ENCODE measurements around the gene SGTA. TPM values are rescaled to one million over a fixed set of nuclear protein-coding genes. Genes with fewer than 3 reads are reported as not detected.

SGTA gene
- total RNA-seq, 2 donors from 2014 or later: 73.9 to 81.5 TPM

GRCh38 chr19:2811735-2812413 lies 28.8 kb upstream of the SGTA start:
- WGBS, 2 experiments (ENCODE audit: insufficient coverage in 1 of 2, insufficient read length in 1 of 2): 87 to 93% methylated on average over 24 to 34 of the region's 34 CpGs

GRCh38 chr19:2811221-2811722 lies 28.2 kb upstream of the SGTA start:
- no peak for DNase-seq
- H3K36me3 Mint-ChIP-seq (ENCODE audit: low read depth): peaks cover 22% of the 10 kb centered on the region
- no peak overlapping the region for H3K27ac Mint-ChIP-seq
- no peaks in the 10 kb centered on the region for H3K9me3 Mint-ChIP-seq
- Histone ChIP-seq H3K27me3 (ENCODE audit: control insufficient read depth, insufficient read depth, low read length, poor library complexity, severe bottlenecking) (no peaks in the 10 kb centered on the region), H3K27ac (ENCODE audit: low read depth, low read length) (no peak overlapping the region), H3K4me1 (ENCODE audit: control insufficient read depth, insufficient read depth, low read length) (no peaks in the 10 kb centered on the region), H3K4me3 (ENCODE audit: low read length) (no peak overlapping the region), H3K9ac (ENCODE audit: extremely low read depth, low read length, poor library complexity, severe bottlenecking) (no peak overlapping the region), H3K36me3 (ENCODE audit: control insufficient read depth, insufficient read depth, low read length) (peaks cover 32% of the 10 kb centered on the region), H3K9me3 (ENCODE audit: control insufficient read depth, low read length) (no peaks in the 10 kb centered on the region)
- TF ChIP-seq, protein P1, sequence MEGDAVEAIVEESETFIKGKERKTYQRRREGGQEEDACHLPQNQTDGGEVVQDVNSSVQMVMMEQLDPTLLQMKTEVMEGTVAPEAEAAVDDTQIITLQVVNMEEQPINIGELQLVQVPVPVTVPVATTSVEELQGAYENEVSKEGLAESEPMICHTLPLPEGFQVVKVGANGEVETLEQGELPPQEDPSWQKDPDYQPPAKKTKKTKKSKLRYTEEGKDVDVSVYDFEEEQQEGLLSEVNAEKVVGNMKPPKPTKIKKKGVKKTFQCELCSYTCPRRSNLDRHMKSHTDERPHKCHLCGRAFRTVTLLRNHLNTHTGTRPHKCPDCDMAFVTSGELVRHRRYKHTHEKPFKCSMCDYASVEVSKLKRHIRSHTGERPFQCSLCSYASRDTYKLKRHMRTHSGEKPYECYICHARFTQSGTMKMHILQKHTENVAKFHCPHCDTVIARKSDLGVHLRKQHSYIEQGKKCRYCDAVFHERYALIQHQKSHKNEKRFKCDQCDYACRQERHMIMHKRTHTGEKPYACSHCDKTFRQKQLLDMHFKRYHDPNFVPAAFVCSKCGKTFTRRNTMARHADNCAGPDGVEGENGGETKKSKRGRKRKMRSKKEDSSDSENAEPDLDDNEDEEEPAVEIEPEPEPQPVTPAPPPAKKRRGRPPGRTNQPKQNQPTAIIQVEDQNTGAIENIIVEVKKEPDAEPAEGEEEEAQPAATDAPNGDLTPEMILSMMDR (conservative IDR thresholded peaks at IDR 0.05): no peak
- no peaks in the 10 kb centered on the region for H3K27me3 Mint-ChIP-seq (ENCODE audit: insufficient read depth)
- H3K4me3 Mint-ChIP-seq: no peak overlapping the region
- H3K4me1 Mint-ChIP-seq: no peaks in the 10 kb centered on the region
- 95 to 99% methylated on average over 19 to 20 of the region's 20 CpGs for WGBS, 2 experiments (ENCODE audit: insufficient coverage in 1 of 2, insufficient read length in 1 of 2)

More at GRCh38 chr19:2811735-2812413, 28.8 kb upstream of the SGTA start:
- Mint-ChIP-seq H3K4me1 (no peaks in the 10 kb centered on the region), H3K9me3 (no peaks in the 10 kb centered on the region), H3K4me3 (no peak overlapping the region), H3K27me3 (ENCODE audit: insufficient read depth) (no peaks in the 10 kb centered on the region), H3K27ac (no peak overlapping the region), H3K36me3 (ENCODE audit: low read depth) (peaks cover 22% of the 10 kb centered on the region)
- no peaks in the 10 kb centered on the region for H3K27me3 ChIP-seq (ENCODE audit: control insufficient read depth, insufficient read depth, low read length, poor library complexity, severe bottlenecking)
- no peaks in the 10 kb centered on the region for H3K9me3 ChIP-seq (ENCODE audit: control insufficient read depth, low read length)
- no peak overlapping the region for H3K9ac ChIP-seq (ENCODE audit: extremely low read depth, low read length, poor library complexity, severe bottlenecking)
- no peak overlapping the region for H3K27ac ChIP-seq (ENCODE audit: low read depth, low read length)
- H3K36me3 ChIP-seq (ENCODE audit: control insufficient read depth, insufficient read depth, low read length): peaks cover 26% of the 10 kb centered on the region
- DNase-seq: no peak
- no peaks in the 10 kb centered on the region for H3K4me1 ChIP-seq (ENCODE audit: control insufficient read depth, insufficient read depth, low read length)
- no peak overlapping the region for H3K4me3 ChIP-seq (ENCODE audit: low read length)
- TF ChIP-seq, protein P1 (conservative IDR thresholded peaks at IDR 0.05): no peak

GRCh38 chr19:2810141-2811091 lies 27.3 kb upstream of the SGTA start:
- Mint-ChIP-seq H3K4me3 (no peak overlapping the region), H3K27ac (no peak overlapping the region), H3K4me1 (no peaks in the 10 kb centered on the region), H3K9me3 (no peaks in the 10 kb centered on the region), H3K27me3 (ENCODE audit: insufficient read depth) (no peaks in the 10 kb centered on the region), H3K36me3 (ENCODE audit: low read depth) (peaks cover 24% of the 10 kb centered on the region)
- TF ChIP-seq, protein P1 (conservative IDR thresholded peaks at IDR 0.05): no peak
- Histone ChIP-seq H3K4me1 (ENCODE audit: control insufficient read depth, insufficient read depth, low read length) (no peaks in the 10 kb centered on the region), H3K9ac (ENCODE audit: extremely low read depth, low read length, poor library complexity, severe bottlenecking) (no peak overlapping the region), H3K27ac (ENCODE audit: low read depth, low read length) (no peak overlapping the region), H3K27me3 (ENCODE audit: control insufficient read depth, insufficient read depth, low read length, poor library complexity, severe bottlenecking) (no peaks in the 10 kb centered on the region), H3K9me3 (ENCODE audit: control insufficient read depth, low read length) (no peaks in the 10 kb centered on the region), H3K4me3 (ENCODE audit: low read length) (no peak overlapping the region), H3K36me3 (ENCODE audit: control insufficient read depth, insufficient read depth, low read length) (peaks cover 35% of the 10 kb centered on the region)
- WGBS, 2 experiments (ENCODE audit: insufficient coverage in 1 of 2, insufficient read length in 1 of 2): 94 to 95% methylated on average over 40 to 58 of the region's 58 CpGs
- no peak for DNase-seq
